HG03139 (cell line): ENCODE measurements around the gene RPS15A.
A peak's percentile ranks its signal among the peaks of the same experiment; 100 is the strongest.
"Not testable (repeated sequence)": the region's sequence is repeated elsewhere in the genome, so short reads cannot be mapped to it uniquely, and the experiment has no call there.

ENCODE experiments used
- ATAC-seq: cut with Tn5 transposase; IDR thresholded peaks from one replicate; pipeline ENCODE4 v1.9.1; 2021; ENCODE audit not compliant: unreplicated experiment

Gene RPS15A

GRCh38 chr16:18797746-18798145 is 7.6 kb upstream of the RPS15A start:
- ATAC-seq = no peak

GRCh38 chr16:18796377-18796776 is 6.2 kb upstream of the RPS15A start:
- no peak for ATAC-seq

- ATAC-seq = no peak
Measured at GRCh38 chr16:18792836-18793433, 2.8 kb upstream of the RPS15A start.

- no peak for ATAC-seq
Measured at GRCh38 chr16:18789515-18789849, 652 bp downstream of the RPS15A start.

- no peak for ATAC-seq
Measured at GRCh38 chr16:18788828-18789514, 1.2 kb downstream of the RPS15A start.

- ATAC-seq = no peak
Measured at GRCh38 chr16:18784917-18785623, 5.1 kb downstream of the RPS15A start.

- ATAC-seq = no peak
Measured at GRCh38 chr16:18783430-18784341, 6.4 kb downstream of the RPS15A start.

GRCh38 chr16:18782697-18783429 is 7.3 kb downstream of the RPS15A start:
- no peak for ATAC-seq

GRCh38 chr16:18781232-18781631 is 8.9 kb downstream of the RPS15A start:
- not testable (repeated sequence) for ATAC-seq

- not testable (repeated sequence) for ATAC-seq
Measured at GRCh38 chr16:18780460-18781026, 9.6 kb downstream of the RPS15A start.

GRCh38 chr16:18777664-18778063 is 12.5 kb downstream of the RPS15A start:
- not testable (repeated sequence) for ATAC-seq

GRCh38 chr16:18776334-18776733 is 13.8 kb downstream of the RPS15A start:
- ATAC-seq = not testable (repeated sequence)

GRCh38 chr16:18774651-18775050 is 15.5 kb downstream of the RPS15A start:
- ATAC-seq = not testable (repeated sequence)

- not testable (repeated sequence) for ATAC-seq
Measured at GRCh38 chr16:18772171-18772570, 18.0 kb downstream of the RPS15A start.

GRCh38 chr16:18770336-18770962 is 19.7 kb downstream of the RPS15A start:
- not testable (repeated sequence) for ATAC-seq

- not testable (repeated sequence) for ATAC-seq
Measured at GRCh38 chr16:18767217-18767616, 22.9 kb downstream of the RPS15A start.

GRCh38 chr16:18762713-18763112 is 27.4 kb downstream of the RPS15A start:
- ATAC-seq = peak; percentile 46

GRCh38 chr16:18759598-18760520 is 30.3 kb downstream of the RPS15A start:
- not testable (repeated sequence) for ATAC-seq
